DMS153 (cell line): ENCODE results near the gene FTCD.

Experiments used
- DNase-seq: peaks from one replicate; lab custom pipeline; 2025; lab: John Stamatoyannopoulos, UW

Gene FTCD

GRCh38 chr21:46093668-46094400, 61.5 kb downstream of the FTCD start:
- DNase-seq: no peak

DNA sequence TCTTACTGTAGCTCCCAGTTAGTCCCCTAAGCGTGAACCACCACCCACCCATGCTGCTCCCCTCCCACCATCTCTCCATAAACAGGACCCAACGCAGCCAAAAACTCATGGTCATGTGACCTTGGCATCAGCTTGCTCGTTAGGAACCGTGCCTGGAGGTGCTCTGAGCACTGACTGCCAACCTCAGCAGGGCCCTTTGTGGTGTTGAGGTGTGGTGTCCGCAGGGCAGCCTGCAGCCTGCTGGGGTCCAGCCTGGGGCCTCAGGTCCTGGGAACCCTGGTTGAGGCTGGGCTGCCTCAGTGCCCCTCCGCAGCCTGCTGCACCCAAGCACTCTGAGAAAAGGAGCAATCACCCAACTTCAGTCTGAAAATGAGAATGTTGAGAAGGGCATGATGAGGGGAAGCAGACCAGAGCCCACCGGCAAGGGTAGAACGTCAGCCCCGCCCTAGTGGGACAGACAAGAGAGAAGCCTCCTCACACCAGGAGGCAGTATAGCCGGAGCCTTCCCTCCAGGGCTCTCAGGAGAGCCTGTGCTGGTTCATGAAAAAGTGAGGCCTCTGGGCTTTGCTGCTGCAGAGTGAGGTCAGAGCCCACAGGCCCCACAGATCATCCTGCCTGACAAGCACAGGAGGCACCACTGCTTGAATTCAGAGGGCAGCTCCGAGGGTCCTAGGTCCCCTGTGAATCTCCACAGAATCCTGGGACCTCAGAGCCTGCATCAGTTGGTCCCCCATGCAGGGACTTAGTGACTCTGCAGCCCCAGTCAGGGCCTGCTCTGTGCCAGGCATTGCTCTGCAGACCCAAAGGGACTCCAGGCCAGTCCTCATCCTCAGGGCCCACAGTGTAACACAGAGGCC, 62.3 kb downstream of the FTCD start:
- DNase-seq: no peak

GRCh38 chr21:46092026-46092764, 63.2 kb downstream of the FTCD start:
- no peak for DNase-seq

DNA sequence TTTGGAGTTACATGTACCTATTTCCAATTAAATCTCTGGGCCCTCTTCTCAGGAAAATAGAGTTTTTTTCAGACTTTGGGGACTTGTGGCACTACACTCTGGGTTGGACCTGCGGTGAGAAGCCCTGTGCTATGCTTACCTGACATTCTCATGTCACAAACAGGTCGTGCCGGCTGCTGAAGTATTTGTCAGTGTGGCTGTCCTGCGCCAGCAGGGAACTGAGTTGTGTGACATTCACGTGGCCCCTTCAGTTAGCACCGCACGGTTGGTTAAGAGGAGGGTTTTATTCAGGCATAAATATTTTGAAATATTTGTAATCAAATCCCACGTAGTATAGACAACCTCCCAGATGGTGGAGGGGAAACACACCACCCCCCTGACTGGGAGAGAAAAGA, 63.8 kb downstream of the FTCD start:
- no peak for DNase-seq

- no peak for DNase-seq
Measured at GRCh38 chr21:46091118-46091517, 64.3 kb downstream of the FTCD start.

GRCh38 chr21:46089285-46089684, 66.1 kb downstream of the FTCD start:
- DNase-seq: no peak

GRCh38 chr21:46088189-46088588, 67.2 kb downstream of the FTCD start:
- DNase-seq: no peak

DNA sequence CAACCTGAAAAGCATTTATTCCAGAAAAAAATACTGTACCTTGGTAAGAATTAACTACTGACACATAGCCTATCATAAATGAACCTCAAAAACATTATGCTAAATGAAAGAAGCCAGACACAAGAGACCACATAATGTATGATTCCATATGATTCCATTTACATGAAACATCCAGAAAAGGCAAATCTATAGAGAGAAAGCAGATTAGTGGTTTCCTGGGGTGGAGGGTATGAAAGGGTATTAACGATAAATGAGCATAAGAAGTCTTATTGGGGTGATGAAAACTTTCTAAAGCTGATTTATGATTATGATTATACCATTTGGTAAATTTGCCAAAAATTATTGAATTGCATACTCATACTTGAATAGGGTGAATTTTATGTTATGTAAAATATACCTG, 67.7 kb downstream of the FTCD start:
- no peak for DNase-seq
